ENCODE measurements around the gene PAF1. TPM values are rescaled to one million over a fixed set of nuclear protein-coding genes. Genes with fewer than 3 reads are reported as not detected.

PAF1 gene
- total RNA-seq, 1 donor from 2014 or later, result 34.5 TPM

- peak; percentile 26 for ATAC-seq
- DNase-seq (ENCODE audit: missing footprints), result no peak
- intact Hi-C loops (cut with DNase I), result loop anchor here (1.0 kb wide), 1 partner anchor 31 kb away; the partner anchor contains the start of gene SAMD4B
Observed at GRCh38 chr19:39372941-39373340, 18.0 kb downstream of the PAF1 start.

GRCh38 chr19:39372047-39372802, 18.7 kb downstream of the PAF1 start:
- peak; percentile 95 for ATAC-seq
- peak; percentile 84 for DNase-seq (ENCODE audit: missing footprints)
- intact Hi-C loops (cut with DNase I), result loop anchor here (1.0 kb wide), 1 partner anchor 30 kb away; the partner anchor contains the start of gene SAMD4B

- no peak for DNase-seq (ENCODE audit: missing footprints)
- intact Hi-C loops (cut with DNase I), result no loop called here
- no peak for ATAC-seq
Observed at GRCh38 chr19:39370735-39371134, 20.2 kb downstream of the PAF1 start.

- ATAC-seq, result no peak
- no peak for DNase-seq (ENCODE audit: missing footprints)
- intact Hi-C loops (cut with DNase I), result no loop called here
Observed at GRCh38 chr19:39369200-39369599, 21.7 kb downstream of the PAF1 start.

GRCh38 chr19:39365531-39365930, 25.4 kb downstream of the PAF1 start:
- ATAC-seq, result no peak
- intact Hi-C loops (cut with DNase I), result no loop called here
- no peak for DNase-seq (ENCODE audit: missing footprints)

GRCh38 chr19:39363901-39364457, 26.9 kb downstream of the PAF1 start:
- ATAC-seq (peak; percentile 77), DNase-seq (ENCODE audit: missing footprints) (peak; percentile 76)
- intact Hi-C loops (cut with DNase I), result no loop called here

- ATAC-seq, result peak; percentile 12
- no peak for DNase-seq (ENCODE audit: missing footprints)
- intact Hi-C loops (cut with DNase I), result no loop called here
Observed at GRCh38 chr19:39362682-39363657, 27.9 kb downstream of the PAF1 start.

GRCh38 chr19:39360599-39360998, 30.3 kb downstream of the PAF1 start:
- ATAC-seq, result no peak
- no peak for DNase-seq (ENCODE audit: missing footprints)
- intact Hi-C loops (cut with DNase I), result no loop called here

- DNase-seq (ENCODE audit: missing footprints) (no peak), ATAC-seq (no peak)
- intact Hi-C loops (cut with DNase I), result no loop called here
Observed at GRCh38 chr19:39359026-39359425, 31.9 kb downstream of the PAF1 start.

- ATAC-seq (no peak), DNase-seq (ENCODE audit: missing footprints) (no peak)
- intact Hi-C loops (cut with DNase I), result no loop called here
Observed at GRCh38 chr19:39356647-39357046, 34.3 kb downstream of the PAF1 start.

GRCh38 chr19:39356073-39356472, 34.8 kb downstream of the PAF1 start:
- intact Hi-C loops (cut with DNase I), result no loop called here
- DNase-seq (ENCODE audit: missing footprints), result no peak
- ATAC-seq, result no peak

- ATAC-seq, result no peak
Observed at GRCh38 chr19:39355253-39355652, 35.7 kb downstream of the PAF1 start.

GRCh38 chr19:39352381-39353255, 38.3 kb downstream of the PAF1 start:
- intact Hi-C loops (cut with DNase I), result no loop called here
- no peak for DNase-seq (ENCODE audit: missing footprints)
- ATAC-seq, result no peak

More at GRCh38 chr19:39355253-39355652, 35.7 kb downstream of the PAF1 start:
- DNase-seq (ENCODE audit: missing footprints), result no peak
- intact Hi-C loops (cut with DNase I), result no loop called here

- intact Hi-C loops (cut with DNase I), result loop anchor here (2.0 kb wide), 1 partner anchor 33 kb away; no protein-coding TSS in a partner anchor
- ATAC-seq (peak; percentile 33), DNase-seq (ENCODE audit: missing footprints) (no peak)
Observed at GRCh38 chr19:39351537-39352064, 39.3 kb downstream of the PAF1 start.

- no peak for ATAC-seq
- no peak for DNase-seq (ENCODE audit: missing footprints)
- intact Hi-C loops (cut with DNase I), result loop anchor here (2.0 kb wide), 1 partner anchor 35 kb away; no protein-coding TSS in a partner anchor
Observed at GRCh38 chr19:39350156-39350555, 40.8 kb downstream of the PAF1 start.

GRCh38 chr19:39349326-39349725, 41.6 kb downstream of the PAF1 start:
- DNase-seq (ENCODE audit: missing footprints) (no peak), ATAC-seq (no peak)
- intact Hi-C loops (cut with DNase I), result no loop called here

GRCh38 chr19:39347332-39348164, 43.4 kb downstream of the PAF1 start:
- intact Hi-C loops (cut with DNase I), result no loop called here
- ATAC-seq (no peak), DNase-seq (ENCODE audit: missing footprints) (no peak)
